ENCODE results near the gene EGFLAM. TPM values are rescaled to one million over a fixed set of nuclear protein-coding genes. Genes with fewer than 3 reads are reported as not detected.

Gene EGFLAM
- total and polyA plus RNA-seq, 4 donors = 13.1 to 124 (median 34.7) TPM

DNA sequence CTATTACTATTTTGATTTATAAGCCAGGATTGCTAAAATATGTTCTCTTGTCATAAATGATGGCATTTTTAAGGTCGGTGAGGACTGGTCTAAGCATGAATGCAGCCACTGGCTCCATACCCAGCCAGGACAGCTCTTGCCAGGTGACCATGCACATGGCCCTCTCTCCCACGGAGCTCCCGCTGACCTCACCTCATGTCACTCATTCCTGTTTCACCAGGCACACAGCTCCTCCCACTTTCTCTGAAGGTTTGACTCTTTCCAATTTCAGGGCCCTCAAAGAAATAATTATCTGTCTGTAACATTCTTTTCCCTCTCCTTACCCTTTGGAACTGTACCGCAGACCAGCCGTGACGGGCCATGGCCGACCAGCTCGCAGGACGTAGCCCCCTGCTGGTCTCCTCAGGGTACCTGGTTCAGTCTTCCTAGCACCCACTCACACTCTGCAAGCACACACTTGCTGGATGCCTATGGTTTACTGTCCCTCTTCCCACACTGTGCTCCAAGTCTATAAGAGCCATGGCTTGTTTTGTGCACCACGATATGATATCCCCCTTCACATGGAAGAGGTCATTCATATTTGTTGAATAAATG lies 225.5 kb downstream of the EGFLAM start:
- no peaks in the 10 kb centered on the region for H3K9me3 ChIP-seq (ENCODE audit: control insufficient read depth, insufficient read depth, low read length)
- H3K4me3 ChIP-seq (ENCODE audit: low read depth, low read length) = no peak overlapping the region
- no peaks in the 10 kb centered on the region for H3K27me3 ChIP-seq (ENCODE audit: control insufficient read depth, insufficient read depth, low read length)
- WGBS (ENCODE audit: insufficient coverage) = 95% methylated on average over 9 of the region's 10 CpGs
- DNase-seq (ENCODE audit: low read depth in 4 of 6, low spot score in 6 of 6) = no peak
- no peaks in the 10 kb centered on the region for H3K4me1 ChIP-seq (ENCODE audit: control insufficient read depth, insufficient read depth, low read length)
- peaks cover 7% of the 10 kb centered on the region for H3K36me3 ChIP-seq (ENCODE audit: control insufficient read depth, insufficient read depth, low read length)
- no peak overlapping the region for H3K27ac ChIP-seq (ENCODE audit: low read depth, low read length)

GRCh38 chr5:38494175-38494574 lies 235.8 kb downstream of the EGFLAM start:
- WGBS (ENCODE audit: insufficient coverage) = 95% methylated on average over 3 of the region's 6 CpGs
- no peak for DNase-seq (ENCODE audit: low read depth in 4 of 6, low spot score in 6 of 6)
- H3K4me3 ChIP-seq (ENCODE audit: low read depth, low read length) = no peak overlapping the region
- no peaks in the 10 kb centered on the region for H3K9me3 ChIP-seq (ENCODE audit: control insufficient read depth, insufficient read depth, low read length)
- H3K36me3 ChIP-seq (ENCODE audit: control insufficient read depth, insufficient read depth, low read length) = peaks cover 20% of the 10 kb centered on the region
- no peak overlapping the region for H3K27ac ChIP-seq (ENCODE audit: low read depth, low read length)
- no peaks in the 10 kb centered on the region for H3K4me1 ChIP-seq (ENCODE audit: control insufficient read depth, insufficient read depth, low read length)
- H3K27me3 ChIP-seq (ENCODE audit: control insufficient read depth, insufficient read depth, low read length) = no peaks in the 10 kb centered on the region

DNA sequence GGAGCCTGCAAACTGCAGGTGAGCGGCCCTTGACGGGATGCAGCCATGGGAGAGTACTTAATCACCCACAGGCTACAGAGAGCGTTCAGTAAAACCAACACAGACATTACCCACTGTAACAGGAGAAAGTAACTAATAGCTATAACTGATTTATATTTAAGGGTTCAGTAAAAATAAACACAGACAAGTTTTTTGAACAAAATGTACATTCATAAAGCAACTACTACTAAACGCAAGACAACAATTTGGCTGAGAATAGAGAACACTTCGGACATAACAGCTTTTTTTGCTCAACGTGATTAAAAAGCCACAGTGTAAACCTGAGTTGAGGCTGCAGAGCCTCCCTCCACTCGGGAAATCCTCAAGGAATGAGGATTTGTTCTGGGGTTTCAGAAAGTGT lies 236.4 kb downstream of the EGFLAM start:
- H3K27me3 ChIP-seq (ENCODE audit: control insufficient read depth, insufficient read depth, low read length) = no peaks in the 10 kb centered on the region
- no peaks in the 10 kb centered on the region for H3K9me3 ChIP-seq (ENCODE audit: control insufficient read depth, insufficient read depth, low read length)
- H3K27ac ChIP-seq (ENCODE audit: low read depth, low read length) = no peak overlapping the region
- H3K4me3 ChIP-seq (ENCODE audit: low read depth, low read length) = no peak overlapping the region
- peaks cover 23% of the 10 kb centered on the region for H3K36me3 ChIP-seq (ENCODE audit: control insufficient read depth, insufficient read depth, low read length)
- no peaks in the 10 kb centered on the region for H3K4me1 ChIP-seq (ENCODE audit: control insufficient read depth, insufficient read depth, low read length)
- DNase-seq (ENCODE audit: low read depth in 4 of 6, low spot score in 6 of 6) = peak in 1 of 6 donors; percentile 34
- WGBS (ENCODE audit: insufficient coverage) = 86% methylated on average over 4 of the region's 7 CpGs

- Histone ChIP-seq H3K9me3 (ENCODE audit: control insufficient read depth, insufficient read depth, low read length) (no peaks in the 10 kb centered on the region), H3K36me3 (ENCODE audit: control insufficient read depth, insufficient read depth, low read length) (peaks cover 16% of the 10 kb centered on the region), H3K4me3 (ENCODE audit: low read depth, low read length) (no peak overlapping the region), H3K4me1 (ENCODE audit: control insufficient read depth, insufficient read depth, low read length) (no peaks in the 10 kb centered on the region), H3K27me3 (ENCODE audit: control insufficient read depth, insufficient read depth, low read length) (no peaks in the 10 kb centered on the region), H3K27ac (ENCODE audit: low read depth, low read length) (no peak overlapping the region)
- DNase-seq (ENCODE audit: low read depth in 4 of 6, low spot score in 6 of 6) = peak in 1 of 6 donors; percentile 33
- WGBS (ENCODE audit: insufficient coverage) = 81% methylated on average over 2 of the region's 2 CpGs
Measured at GRCh38 chr5:38497946-38498345, 239.6 kb downstream of the EGFLAM start.

DNA sequence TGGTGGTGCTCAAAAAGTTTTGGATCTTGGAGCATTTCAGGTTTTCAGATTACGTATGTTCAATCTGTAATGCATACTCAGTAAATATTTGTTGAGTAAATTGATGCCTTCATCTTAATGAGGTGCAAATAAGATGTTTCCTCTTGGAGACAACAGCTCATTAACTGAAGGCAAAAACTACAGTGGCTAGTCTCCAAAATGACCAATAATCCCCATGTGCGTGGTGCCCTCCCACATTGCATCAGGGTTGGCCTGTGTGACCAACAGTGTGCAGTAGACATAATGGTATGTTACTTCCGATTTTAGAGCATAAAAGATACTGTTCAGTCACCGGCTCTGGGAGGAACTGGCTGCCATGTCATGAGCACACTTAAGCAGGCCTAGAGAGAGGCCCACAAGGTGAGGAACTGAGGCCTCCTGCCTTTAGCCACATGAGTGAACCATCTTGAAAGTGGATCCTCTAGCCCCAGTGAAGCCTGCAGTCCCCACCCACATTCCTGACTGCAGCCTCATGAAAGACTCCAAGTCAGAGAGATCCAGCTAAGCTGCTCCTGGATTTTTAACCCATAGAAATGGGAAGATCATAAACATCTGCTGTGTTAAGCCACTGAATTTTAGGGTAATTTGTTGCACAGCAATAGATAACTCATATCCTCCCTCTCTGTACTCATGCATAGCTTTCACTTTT lies 242.4 kb downstream of the EGFLAM start:
- H3K27ac ChIP-seq (ENCODE audit: low read depth, low read length) = no peak overlapping the region
- no peaks in the 10 kb centered on the region for H3K27me3 ChIP-seq (ENCODE audit: control insufficient read depth, insufficient read depth, low read length)
- DNase-seq (ENCODE audit: low read depth in 4 of 6, low spot score in 6 of 6) = no peak
- WGBS (ENCODE audit: insufficient coverage) = 94% methylated on average over 3 of the region's 4 CpGs
- H3K36me3 ChIP-seq (ENCODE audit: control insufficient read depth, insufficient read depth, low read length) = peaks cover 9% of the 10 kb centered on the region
- H3K9me3 ChIP-seq (ENCODE audit: control insufficient read depth, insufficient read depth, low read length) = no peaks in the 10 kb centered on the region
- no peak overlapping the region for H3K4me3 ChIP-seq (ENCODE audit: low read depth, low read length)
- H3K4me1 ChIP-seq (ENCODE audit: control insufficient read depth, insufficient read depth, low read length) = no peaks in the 10 kb centered on the region

- Histone ChIP-seq H3K27me3 (ENCODE audit: control insufficient read depth, insufficient read depth, low read length) (no peaks in the 10 kb centered on the region), H3K4me1 (ENCODE audit: control insufficient read depth, insufficient read depth, low read length) (no peaks in the 10 kb centered on the region), H3K27ac (ENCODE audit: low read depth, low read length) (no peak overlapping the region), H3K9me3 (ENCODE audit: control insufficient read depth, insufficient read depth, low read length) (no peaks in the 10 kb centered on the region), H3K4me3 (ENCODE audit: low read depth, low read length) (no peak overlapping the region), H3K36me3 (ENCODE audit: control insufficient read depth, insufficient read depth, low read length) (peaks cover 2% of the 10 kb centered on the region)
- DNase-seq (ENCODE audit: low read depth in 4 of 6, low spot score in 6 of 6) = no peak
- WGBS (ENCODE audit: insufficient coverage) = 100% methylated on average over 1 of the region's 3 CpGs
Measured at GRCh38 chr5:38506302-38506701, 247.9 kb downstream of the EGFLAM start.

GRCh38 chr5:38509185-38509584 lies 250.8 kb downstream of the EGFLAM start:
- no peaks in the 10 kb centered on the region for H3K9me3 ChIP-seq (ENCODE audit: control insufficient read depth, insufficient read depth, low read length)
- H3K27me3 ChIP-seq (ENCODE audit: control insufficient read depth, insufficient read depth, low read length) = no peaks in the 10 kb centered on the region
- H3K4me1 ChIP-seq (ENCODE audit: control insufficient read depth, insufficient read depth, low read length) = no peaks in the 10 kb centered on the region
- H3K36me3 ChIP-seq (ENCODE audit: control insufficient read depth, insufficient read depth, low read length) = peaks cover 2% of the 10 kb centered on the region
- no peak overlapping the region for H3K4me3 ChIP-seq (ENCODE audit: low read depth, low read length)
- no peak for DNase-seq (ENCODE audit: low read depth in 4 of 6, low spot score in 6 of 6)
- H3K27ac ChIP-seq (ENCODE audit: low read depth, low read length) = no peak overlapping the region
- 60% methylated on average over 2 of the region's 5 CpGs for WGBS (ENCODE audit: insufficient coverage)

Small RNAs within 50 kb of the gene (small RNA-seq; reads per million reads assigned to genes)
- gene AC091839.1 (ENCODE audit: low replicate concordance) = not detected
